A673 (cell line): ENCODE results near the gene ZDHHC7. TPM values are rescaled to one million over a fixed set of nuclear protein-coding genes. Genes with fewer than 3 reads are reported as not detected.

Experiments used
- BruUV-seq: library from RNA; stranded (reverse); fragments of 400-500 nt; replicated peaks from 2 replicates; lab custom pipeline; 2021; lab: Mats Ljungman, UMichigan
- CTCF ChIA-PET: fragments of 300-600 bp; sonication (Branson Sonifier 250); formaldehyde crosslinking; loops from one replicate; lab custom pipeline; 2022; ENCODE audit warnings: antibody characterized with exemption; lab: Charles Lee
- POLR2A ChIA-PET: fragments of 300-600 bp; sonication (Branson Sonifier 250); formaldehyde crosslinking; loops from one replicate; lab custom pipeline; 2022; ENCODE audit warnings: antibody characterized with exemption; ENCODE audit not compliant: low non-redundant PET; lab: Charles Lee
- DNase-seq: peaks from one replicate; pipeline ENCODE4 v3.0.0-alpha.2; 2015; ENCODE audit warnings: low spot score
- H3K27ac ChIP-seq: fragments of 200-600 bp; sonication (generic); 2 replicates; pipeline ENCODE4 v1.5.1; 2016; ENCODE audit warnings: mixed run types, low read depth, mild to moderate bottlenecking, mixed read lengths, antibody characterized with exemption, low read length; ENCODE audit not compliant: poor library complexity, severe bottlenecking
- H3K27me3 ChIP-seq: fragments of 200-600 bp; sonication (generic); replicated peaks from 2 replicates; pipeline ENCODE4 v1.6.1; 2017; ENCODE audit warnings: mixed run types, low read depth, mild to moderate bottlenecking, mixed read lengths, antibody characterized with exemption, low read length; ENCODE audit not compliant: insufficient read depth, poor library complexity
- H3K36me3 ChIP-seq: fragments of 200-600 bp; sonication (generic); 2 replicates; pipeline ENCODE4 v1.6.1; 2016; ENCODE audit warnings: mixed run types, mild to moderate bottlenecking, mixed read lengths, antibody characterized with exemption, low read length; ENCODE audit not compliant: insufficient read depth, poor library complexity, severe bottlenecking
- H3K4me1 ChIP-seq: fragments of 200-600 bp; sonication (generic); 2 replicates; pipeline ENCODE4 v1.6.1; 2017; ENCODE audit warnings: mixed run types, mild to moderate bottlenecking, mixed read lengths, antibody characterized with exemption, low read length; ENCODE audit not compliant: insufficient read depth, poor library complexity, severe bottlenecking
- H3K4me3 ChIP-seq: fragments of 200-600 bp; sonication (generic); 2 replicates; pipeline ENCODE4 v1.5.1; 2016; ENCODE audit warnings: low read depth, mixed run types, mild to moderate bottlenecking, mixed read lengths, low read length; ENCODE audit not compliant: poor library complexity, severe bottlenecking
- H3K9me3 ChIP-seq: fragments of 200-600 bp; sonication (generic); 2 replicates; pipeline ENCODE4 v1.6.1; 2016; ENCODE audit warnings: mixed run types, low read depth, mild to moderate bottlenecking, mixed read lengths, antibody characterized with exemption, low read length; ENCODE audit not compliant: poor library complexity, severe bottlenecking
- CTCF ChIP-seq: fragments of 300-800, 200-600 bp; sonication (generic); conservative IDR thresholded peaks from 2 replicates; pipeline ENCODE4 v1.5.1; 2017; ENCODE audit warnings: low read depth, mild to moderate bottlenecking, antibody characterized with exemption, low read length, moderate library complexity, mixed read lengths
- EZH2 ChIP-seq: fragments of 200-600 bp; sonication (generic); IDR thresholded peaks from 2 replicates; pipeline ENCODE4 v1.6.1; 2017; ENCODE audit warnings: borderline replicate concordance, low read depth, mild to moderate bottlenecking, mixed read lengths, antibody characterized with exemption, low read length; ENCODE audit not compliant: poor library complexity, severe bottlenecking
- intact Hi-C: fragments of 100-400 bp; cut with micrococcal nuclease; formaldehyde crosslinking; loops from one replicate; pipeline ENCODE4 v1.10.0; 2022; ENCODE audit not compliant: unreplicated experiment
- total RNA-seq: library from RNA; stranded (reverse); gene quantifications from 2 replicates; pipeline ENCODE4 v1.2.3, GENCODE V29; 2021

Gene ZDHHC7
- total RNA-seq, 1 experiment from 2014 or later = 43.5 TPM

DNA sequence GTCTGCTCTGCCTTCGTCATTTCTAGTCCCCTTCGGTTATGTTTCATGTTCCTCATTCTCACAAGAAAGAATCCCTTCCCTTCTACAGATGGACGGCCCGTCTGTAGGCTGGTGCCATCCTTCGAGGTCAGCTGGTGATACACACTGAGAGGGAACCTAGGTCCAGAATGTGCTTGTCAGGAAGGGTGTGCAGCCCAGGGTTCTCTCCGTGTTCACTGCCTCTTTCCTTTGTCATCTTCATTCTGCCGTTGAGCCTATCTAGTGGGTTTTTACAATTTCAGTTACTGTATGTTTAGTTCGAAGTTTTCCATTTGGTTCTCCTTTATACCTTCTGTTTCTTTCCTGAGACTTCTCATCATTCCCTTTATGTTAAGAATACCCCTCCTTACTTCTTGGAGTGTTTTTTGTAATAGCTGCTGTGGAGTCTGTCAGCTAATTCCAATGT is 35.2 kb upstream of the ZDHHC7 start:
- Histone ChIP-seq H3K4me1 (peaks cover 6% of the 10 kb centered on the region), H3K9me3 (no peaks in the 10 kb centered on the region), H3K36me3 (no peaks in the 10 kb centered on the region), H3K27ac (no peak overlapping the region), H3K4me3 (no peak overlapping the region), H3K27me3 (peaks cover 6% of the 10 kb centered on the region)
- no TSS peak for BruUV-seq
- TF ChIP-seq CTCF (no peak), EZH2 (no peak)
- ChIA-PET CTCF (interaction anchor here (0.7 kb wide), 1 partner anchor 375 kb away, joined by 3 read pairs; no protein-coding TSS in a partner anchor), POLR2A (no interaction called here)
- intact Hi-C loops = no loop called here
- no peak for DNase-seq

DNA sequence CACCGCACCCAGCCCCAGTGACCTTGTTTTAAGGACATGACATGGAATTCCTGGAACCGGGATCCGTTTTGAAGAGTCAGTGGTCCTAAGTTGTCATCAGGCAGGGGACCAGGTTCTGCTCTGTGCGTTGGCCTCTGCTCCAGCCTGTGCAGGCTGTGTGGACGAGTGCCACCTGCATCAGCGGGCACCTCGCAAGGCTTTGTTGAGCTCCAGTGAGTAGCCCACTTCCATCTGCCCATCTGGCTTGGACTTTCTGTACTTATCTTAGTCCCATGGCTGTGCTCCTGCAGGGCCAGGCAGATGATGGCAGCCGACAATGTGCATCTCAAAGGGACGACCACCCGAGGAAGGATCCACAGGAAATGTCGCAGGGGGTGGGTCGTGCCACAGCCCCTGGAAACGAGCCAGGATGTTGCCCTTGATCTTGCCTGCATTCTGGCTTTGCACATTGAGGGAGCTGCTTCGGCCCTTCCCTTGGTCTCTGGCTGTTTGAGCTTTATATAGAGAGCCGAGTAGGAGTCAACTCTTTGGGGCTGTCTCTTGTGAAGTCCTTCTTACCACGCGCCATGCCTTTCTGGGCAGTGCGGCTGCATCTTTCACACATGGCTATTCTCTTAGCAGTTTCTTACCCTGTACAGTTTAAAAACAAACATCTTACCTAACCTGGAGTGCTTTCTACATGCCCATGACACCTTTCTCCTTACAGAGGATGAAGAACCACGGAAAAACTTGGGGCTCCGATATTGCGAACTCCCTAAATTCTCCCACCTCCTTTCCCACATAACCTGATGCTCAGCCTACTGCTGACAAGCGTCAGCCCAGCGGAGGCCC is 34.5 kb upstream of the ZDHHC7 start:
- no peak for DNase-seq
- H3K4me3 ChIP-seq = no peak overlapping the region
- H3K4me1 ChIP-seq = peaks cover 5% of the 10 kb centered on the region
- H3K36me3 ChIP-seq = no peaks in the 10 kb centered on the region
- no peaks in the 10 kb centered on the region for H3K9me3 ChIP-seq
- H3K27ac ChIP-seq = no peak overlapping the region
- ChIA-PET CTCF (no interaction called here), POLR2A (no interaction called here)
- TF ChIP-seq CTCF = no peak
- no peak for TF ChIP-seq EZH2
- peaks cover 6% of the 10 kb centered on the region for H3K27me3 ChIP-seq
- no TSS peak for BruUV-seq
- intact Hi-C loops = no loop called here

DNA sequence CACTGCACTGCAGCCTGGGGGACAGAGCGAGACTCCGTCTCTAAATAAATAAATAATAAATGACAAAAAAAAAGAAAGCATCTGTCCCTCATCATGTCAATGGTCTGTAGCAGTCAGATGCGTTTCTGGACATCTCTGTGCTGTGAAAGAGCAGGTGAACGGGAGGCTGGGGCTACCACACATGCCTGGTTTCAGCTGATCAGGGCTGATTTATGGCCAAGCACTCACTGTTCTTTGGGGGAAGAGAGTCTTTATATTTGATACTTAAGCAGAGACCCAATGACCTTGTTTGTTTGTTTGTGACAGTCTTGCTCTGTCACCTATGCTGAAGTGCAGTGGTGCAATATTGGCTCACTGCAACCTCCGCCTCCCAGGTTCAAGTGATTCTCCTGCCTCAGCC is 33.7 kb upstream of the ZDHHC7 start:
- Histone ChIP-seq H3K4me1 (no peaks in the 10 kb centered on the region), H3K27me3 (peaks cover 6% of the 10 kb centered on the region), H3K36me3 (no peaks in the 10 kb centered on the region), H3K27ac (no peak overlapping the region), H3K4me3 (no peak overlapping the region), H3K9me3 (no peaks in the 10 kb centered on the region)
- DNase-seq = no peak
- CTCF ChIA-PET = no interaction called here
- intact Hi-C loops = no loop called here
- no TSS peak for BruUV-seq
- TF ChIP-seq CTCF (no peak), EZH2 (no peak)
- POLR2A ChIA-PET = no interaction called here
